HG02798 (cell line): Measurements from ENCODE around the gene ZP1.

Experiments
- ATAC-seq: cut with Tn5 transposase; IDR thresholded peaks from one replicate; pipeline ENCODE4 v1.9.1; 2021; ENCODE audit warnings: mild to moderate bottlenecking; ENCODE audit not compliant: unreplicated experiment, poor library complexity

The ZP1 gene

GRCh38 chr11:60919320-60919719, 52.0 kb downstream of the ZP1 start:
- ATAC-seq, result no peak

- ATAC-seq, result no peak
These were observed 52.6 kb downstream of the ZP1 start for GRCh38 chr11:60919956-60920355.

GRCh38 chr11:60921259-60921658, 53.9 kb downstream of the ZP1 start:
- no peak for ATAC-seq

- ATAC-seq, result no peak
These were observed 54.5 kb downstream of the ZP1 start for GRCh38 chr11:60921777-60922335.

- no peak for ATAC-seq
These were observed 55.6 kb downstream of the ZP1 start for GRCh38 chr11:60922906-60923305.

GRCh38 chr11:60923326-60923725, 56.0 kb downstream of the ZP1 start:
- ATAC-seq, result no peak

- no peak for ATAC-seq
These were observed 56.4 kb downstream of the ZP1 start for GRCh38 chr11:60923800-60924109.

GRCh38 chr11:60924110-60924905, 57.0 kb downstream of the ZP1 start, which contains the start of gene TMEM132A:
TMEM132A (plus strand) TSS chr11:60924460; CDS start chr11:60924634, 174 bp downstream.
- no peak for ATAC-seq
